ENCODE data around the gene ZNF19. TPM values are rescaled to one million over a fixed set of nuclear protein-coding genes. Genes with fewer than 3 reads are reported as not detected.
A peak's percentile ranks its signal among the peaks of the same experiment; 100 is the strongest.

ZNF19 gene
- total and polyA plus RNA-seq, 9 of the 15 experiments (the other 6 are each of a cell fraction or from before 2014, with no cell fraction given), result 1.2 to 2.8 (median 1.8) TPM

- TF ChIP-seq ZNF146 (CRISPR knock-in tag; IDR thresholded peaks at IDR 0.05; ENCODE audit: unreplicated experiment), result no peak
- no peak for TF ChIP-seq ZFP91 (CRISPR knock-in tag; IDR thresholded peaks at IDR 0.05)
- TF ChIP-seq THRB (CRISPR knock-in tag; conservative IDR thresholded peaks at IDR 0.05), result no peak
- TF ChIP-seq CBX8 (IDR thresholded peaks at IDR 0.05; ENCODE audit: borderline replicate concordance, extremely low read depth, low read depth, low read length, poor library complexity, severe bottlenecking), result no peak
- no peak for TF ChIP-seq KLF13 (tag; IDR thresholded peaks at IDR 0.05; ENCODE audit: borderline replicate concordance, low read depth)
- TF ChIP-seq GABPB1 (CRISPR knock-in tag; IDR thresholded peaks at IDR 0.05), result no peak
- no peak for TF ChIP-seq ID3 (CRISPR knock-in tag; IDR thresholded peaks at IDR 0.05)
- no peak for TF ChIP-seq ID3 (tag; IDR thresholded peaks at IDR 0.05)
- TF ChIP-seq EP300 (IDR thresholded peaks at IDR 0.05; ENCODE audit: low read length), result peak; percentile 93
- 0 out of 2 replicates have a peak, but pooled peaks have one; percentile 56 for TF ChIP-seq RUNX1 (IDR thresholded peaks at IDR 0.05; ENCODE audit: low read depth)
- no peak for TF ChIP-seq ZNF583 (CRISPR knock-in tag; IDR thresholded peaks at IDR 0.05)
- no peak for TF ChIP-seq USF1 (CRISPR knock-in tag; IDR thresholded peaks at IDR 0.05)
- no peak for TF ChIP-seq SFPQ (IDR thresholded peaks at IDR 0.05; ENCODE audit: low read depth, low read length)
- no peak for TF ChIP-seq ZSCAN29 (IDR thresholded peaks at IDR 0.05)
- TF ChIP-seq ZNF561 (CRISPR knock-in tag; conservative IDR thresholded peaks at IDR 0.05), result no peak
- no peak for TF ChIP-seq KDM4B (IDR thresholded peaks at IDR 0.05; ENCODE audit: borderline replicate concordance in 2 of 2, low read depth in 1 of 2)
- TF ChIP-seq FOXM1 (IDR thresholded peaks at IDR 0.05; ENCODE audit: low read depth), result peak; percentile 94
- no peak for TF ChIP-seq FOXM1 (CRISPR knock-in tag; IDR thresholded peaks at IDR 0.05; ENCODE audit: low read depth)
- no peak for TF ChIP-seq DLX4 (CRISPR knock-in tag; IDR thresholded peaks at IDR 0.05)
- TF ChIP-seq MTA3 (IDR thresholded peaks at IDR 0.05; ENCODE audit: borderline replicate concordance), result 0 out of 2 replicates have a peak, but pooled peaks have one; percentile 45
- no peak for TF ChIP-seq ZBTB9 (CRISPR knock-in tag; IDR thresholded peaks at IDR 0.05)
These were observed 58.4 kb downstream of the ZNF19 start (continued) for GRCh38 chr16:71430744-71431143.
